CD4-positive, alpha-beta T cell (primary cell): ENCODE results near the gene TINAGL1. TPM values are rescaled to one million over a fixed set of nuclear protein-coding genes. Genes with fewer than 3 reads are reported as not detected.

Source experiments
- ATAC-seq: fragments of 200-7000 bp; cut with Tn5 transposase; one replicate; pipeline ENCODE4 v1.10.0; 2022; ENCODE audit warnings: mild to moderate bottlenecking; ENCODE audit not compliant: poor library complexity
- CTCF ChIA-PET: fragments of 350-600 bp; sonication (Branson Sonifier 250); formaldehyde crosslinking; loops from one replicate; lab custom pipeline; 2021; ENCODE audit warnings: antibody characterized with exemption, inconsistent platforms; lab: Charles Lee
- POLR2A ChIA-PET: fragments of 350-600 bp; sonication (Branson Sonifier 250); formaldehyde crosslinking; loops from one replicate; lab custom pipeline; 2021; ENCODE audit warnings: antibody characterized with exemption, inconsistent platforms; lab: Charles Lee
- DNase-seq, 14 experiments: peaks; one replicate each; pipeline ENCODE4 v3.0.0-alpha.2; 2013 to 2020; ENCODE audit warnings: mixed read lengths in 2 of 14
- H3K27ac ChIP-seq, 2 donors: one replicate each; pipeline versions ENCODE4 v1.5.1 to v1.7.0; 2013; ENCODE audit warnings: low read length in 2 of 2, low read depth in 1 of 2, mild to moderate bottlenecking in 1 of 2
- H3K27me3 ChIP-seq, 2 experiments: 1 replicate in 1 of 2; 2 replicates in 1 of 2; pipeline versions ENCODE4 v1.6.1 to v1.7.0; 2013; ENCODE audit warnings: low read length in 2 of 2, control low read depth in 1 of 2, mild to moderate bottlenecking in 1 of 2, moderate library complexity in 1 of 2; ENCODE audit not compliant: insufficient read depth in 2 of 2, control insufficient read depth in 1 of 2
- H3K36me3 ChIP-seq: one replicate; pipeline ENCODE4 v1.6.1; 2013; ENCODE audit warnings: low read length, control low read depth; ENCODE audit not compliant: insufficient read depth
- H3K4me1 ChIP-seq: one replicate; pipeline ENCODE4 v1.6.1; 2013; ENCODE audit warnings: low read length, control low read depth; ENCODE audit not compliant: insufficient read depth
- H3K4me3 ChIP-seq: one replicate; pipeline ENCODE4 v1.5.1; 2013; ENCODE audit warnings: mild to moderate bottlenecking, low read length, moderate library complexity
- H3K9me3 ChIP-seq, 2 experiments: 1 replicate in 1 of 2; 2 replicates in 1 of 2; pipeline versions ENCODE4 v1.6.1 to v1.7.0; 2013; ENCODE audit warnings: low read length in 2 of 2, mild to moderate bottlenecking in 2 of 2, control low read depth in 1 of 2, moderate library complexity in 1 of 2; ENCODE audit not compliant: control insufficient read depth in 1 of 2, insufficient read depth in 1 of 2
- H3K27ac Mint-ChIP-seq: one replicate; pipeline ENCODE4 v1.8.0; 2020; ENCODE audit warnings: mixed read lengths
- H3K27me3 Mint-ChIP-seq: one replicate; pipeline ENCODE4 v1.8.0; 2021; ENCODE audit warnings: mixed read lengths
- H3K36me3 Mint-ChIP-seq: one replicate; pipeline ENCODE4 v1.8.0; 2021; ENCODE audit warnings: low read depth, mixed read lengths
- H3K4me1 Mint-ChIP-seq: one replicate; pipeline ENCODE4 v1.8.0; 2021; ENCODE audit warnings: low read depth, mixed read lengths
- H3K4me3 Mint-ChIP-seq: one replicate; pipeline ENCODE4 v1.8.0; 2020; ENCODE audit warnings: mild to moderate bottlenecking, mixed read lengths
- H3K9me3 Mint-ChIP-seq: one replicate; pipeline ENCODE4 v1.8.0; 2020; ENCODE audit warnings: mixed read lengths
- CTCF ChIP-seq: fragments of 200-600 bp; IDR thresholded peaks from one replicate; pipeline ENCODE4 v1.8.0; 2022; ENCODE audit warnings: antibody characterized with exemption, mild to moderate bottlenecking
- intact Hi-C, 2 experiments: fragments of 100-400 bp; cut with DNase I in 1 of 2; cut with micrococcal nuclease in 1 of 2; formaldehyde crosslinking; loops; one replicate each; pipeline versions ENCODE4 v1.15.1 to v1.9.0; 2023 to 2025; cut with DNase I, micrococcal nuclease
- total RNA-seq, 174 experiments: library from RNA in 2 of 174; stranded (reverse) in 2 of 174; gene quantifications; one replicate each; pipeline ENCODE4 v1.2.3 and lab custom pipeline; 2021 to 2026

Gene TINAGL1
- total RNA-seq, 2 experiments from 2014 or later = not detected

DNA sequence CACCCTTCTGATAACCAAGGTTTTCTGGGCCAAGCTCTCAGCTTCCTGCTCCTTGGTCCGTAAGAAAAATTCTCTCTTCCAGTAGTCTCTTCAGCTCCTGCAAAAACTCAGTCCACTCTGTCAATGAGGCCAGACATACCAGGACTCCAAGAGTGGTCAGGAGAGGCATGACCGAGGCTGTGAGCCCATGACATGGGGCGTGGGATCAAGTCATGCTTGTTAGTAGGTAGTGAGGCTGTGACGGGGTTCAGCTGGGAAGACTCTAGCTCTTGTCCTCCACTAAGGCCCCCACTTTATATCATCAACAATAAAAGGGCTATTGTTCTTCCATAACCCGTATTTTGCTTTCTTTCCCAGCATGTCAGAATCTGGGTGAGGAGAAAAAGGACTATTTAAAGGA lies 31.0 kb downstream of the TINAGL1 start:
- no peak for ATAC-seq

GRCh38 chr1:31609514-31610118 lies 33.3 kb downstream of the TINAGL1 start:
- Mint-ChIP-seq H3K4me3 (no peak overlapping the region), H3K27me3 (peaks cover 10% of the 10 kb centered on the region), H3K9me3 (no peaks in the 10 kb centered on the region), H3K36me3 (no peaks in the 10 kb centered on the region), H3K4me1 (no peaks in the 10 kb centered on the region), H3K27ac (no peak overlapping the region)
- H3K36me3 ChIP-seq = no peaks in the 10 kb centered on the region
- intact Hi-C loops = no loop called here
- ChIA-PET CTCF (no interaction called here), POLR2A (no interaction called here)
- no peaks in the 10 kb centered on the region for H3K9me3 ChIP-seq
- ATAC-seq (no peak), DNase-seq (no peak)
- no peaks in the 10 kb centered on the region for H3K4me1 ChIP-seq
- no peaks in the 10 kb centered on the region for H3K27me3 ChIP-seq
- H3K27ac ChIP-seq = no peak overlapping the region
- no peak overlapping the region for H3K4me3 ChIP-seq
- TF ChIP-seq CTCF = no peak

More for the DNA sequence above, 31.0 kb downstream of the TINAGL1 start:
- TF ChIP-seq CTCF = no peak
- Mint-ChIP-seq H3K27me3 (peaks cover 10% of the 10 kb centered on the region), H3K36me3 (no peaks in the 10 kb centered on the region), H3K4me1 (no peaks in the 10 kb centered on the region), H3K4me3 (no peak overlapping the region), H3K9me3 (no peaks in the 10 kb centered on the region), H3K27ac (no peak overlapping the region)
- Histone ChIP-seq H3K27me3 (no peaks in the 10 kb centered on the region), H3K4me3 (no peak overlapping the region), H3K36me3 (no peaks in the 10 kb centered on the region), H3K9me3 (no peaks in the 10 kb centered on the region), H3K27ac (no peak overlapping the region), H3K4me1 (no peaks in the 10 kb centered on the region)
- intact Hi-C loops = no loop called here
- DNase-seq = no peak
- CTCF ChIA-PET = no interaction called here
- POLR2A ChIA-PET = no interaction called here

DNA sequence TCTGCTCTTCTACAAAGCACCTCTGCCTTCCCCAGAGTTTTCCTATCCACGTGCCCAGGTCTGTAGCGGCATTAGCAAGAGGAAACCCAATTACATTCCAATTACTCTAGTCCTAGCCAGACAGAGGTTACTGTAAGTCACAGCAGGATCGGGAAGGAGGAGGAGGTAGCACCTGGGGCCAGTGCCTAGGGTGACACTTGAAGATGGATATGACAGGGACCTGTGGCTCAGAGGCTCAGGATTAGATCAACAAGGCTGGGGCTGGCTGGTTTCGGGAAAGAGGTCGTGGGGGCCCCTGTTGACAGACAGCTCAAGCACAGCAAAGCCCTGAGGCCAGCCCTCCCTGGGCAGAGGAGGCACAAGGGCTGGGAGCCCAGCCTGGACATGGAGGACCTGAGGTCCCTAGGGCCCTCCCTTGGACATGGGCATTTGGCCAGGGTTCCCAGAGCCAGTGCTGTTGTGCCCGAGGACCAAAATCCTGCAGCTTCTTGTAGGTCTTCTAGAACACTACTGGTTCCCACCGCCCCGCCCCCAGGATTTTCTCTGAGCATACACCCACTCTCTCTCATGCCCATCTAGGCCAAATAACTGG lies 38.2 kb downstream of the TINAGL1 start:
- H3K4me3 Mint-ChIP-seq = no peak overlapping the region
- peaks cover 40% of the 10 kb centered on the region for H3K27me3 Mint-ChIP-seq
- CTCF ChIA-PET = no interaction called here
- peaks cover 10% of the 10 kb centered on the region for H3K4me1 Mint-ChIP-seq
- no peaks in the 10 kb centered on the region for H3K9me3 Mint-ChIP-seq
- ATAC-seq (no peak), DNase-seq (no peak)
- H3K36me3 Mint-ChIP-seq = no peaks in the 10 kb centered on the region
- no peak overlapping the region for H3K4me3 ChIP-seq
- H3K36me3 ChIP-seq = no peaks in the 10 kb centered on the region
- H3K27ac Mint-ChIP-seq = no peak overlapping the region
- POLR2A ChIA-PET = no interaction called here
- no peak for TF ChIP-seq CTCF
- intact Hi-C loops = no loop called here
- no peak overlapping the region for H3K27ac ChIP-seq
- H3K27me3 ChIP-seq = peaks cover 24 to 32% of the 10 kb centered on the region in 2 experiments
- H3K9me3 ChIP-seq = peaks cover 0 to 7% of the 10 kb centered on the region in 2 experiments
- H3K4me1 ChIP-seq = peaks cover 10% of the 10 kb centered on the region
